GM13977 (cell line): ENCODE results near the gene LIPC.

Experiments used
- DNase-seq: peaks from one replicate; pipeline ENCODE4 v3.0.0; 2012; ENCODE audit warnings: low spot score
- in situ Hi-C: fragments of 300-500 bp; cut with MboI; formaldehyde crosslinking; loops from one replicate; pipeline ENCODE4 v1.12.0; 2022; ENCODE audit warnings: low sequenced_read_pairs, low pct_unique_long_range_greater_than_20kb, mixed read lengths, inconsistent platforms; ENCODE audit not compliant: unreplicated experiment
- TF ChIP-seq, protein P1 (sequence below): IDR thresholded peaks from 2 replicates; pipeline ENCODE4 v1.5.1; 2012; ENCODE audit warnings: mild to moderate bottlenecking, control low read depth; ENCODE audit not compliant: insufficient read depth; ENCODE audit errors: extremely low read depth, missing control alignments

The LIPC gene

DNA sequence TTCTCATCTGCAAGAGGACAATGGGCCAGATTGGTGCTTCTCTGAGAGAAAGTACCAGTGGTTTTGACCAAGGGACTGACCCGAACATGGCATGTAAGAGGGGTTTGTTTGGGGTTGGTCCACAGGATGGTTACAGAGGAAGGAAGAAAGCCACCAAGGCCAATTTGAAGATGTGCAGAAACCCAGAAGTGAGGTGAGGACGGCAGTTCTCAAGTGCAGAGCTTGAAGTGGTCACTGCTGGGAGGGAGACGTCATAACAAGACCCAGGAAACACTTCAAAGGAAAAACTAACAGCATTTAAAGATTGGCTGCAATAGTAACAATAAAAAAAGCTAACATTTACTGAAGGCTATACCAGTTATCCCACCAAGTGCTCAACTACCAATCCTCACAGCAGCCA is 29.1 kb downstream of the LIPC start:
- in situ Hi-C loops: no loop called here
- DNase-seq: no peak
- TF ChIP-seq, protein P1, sequence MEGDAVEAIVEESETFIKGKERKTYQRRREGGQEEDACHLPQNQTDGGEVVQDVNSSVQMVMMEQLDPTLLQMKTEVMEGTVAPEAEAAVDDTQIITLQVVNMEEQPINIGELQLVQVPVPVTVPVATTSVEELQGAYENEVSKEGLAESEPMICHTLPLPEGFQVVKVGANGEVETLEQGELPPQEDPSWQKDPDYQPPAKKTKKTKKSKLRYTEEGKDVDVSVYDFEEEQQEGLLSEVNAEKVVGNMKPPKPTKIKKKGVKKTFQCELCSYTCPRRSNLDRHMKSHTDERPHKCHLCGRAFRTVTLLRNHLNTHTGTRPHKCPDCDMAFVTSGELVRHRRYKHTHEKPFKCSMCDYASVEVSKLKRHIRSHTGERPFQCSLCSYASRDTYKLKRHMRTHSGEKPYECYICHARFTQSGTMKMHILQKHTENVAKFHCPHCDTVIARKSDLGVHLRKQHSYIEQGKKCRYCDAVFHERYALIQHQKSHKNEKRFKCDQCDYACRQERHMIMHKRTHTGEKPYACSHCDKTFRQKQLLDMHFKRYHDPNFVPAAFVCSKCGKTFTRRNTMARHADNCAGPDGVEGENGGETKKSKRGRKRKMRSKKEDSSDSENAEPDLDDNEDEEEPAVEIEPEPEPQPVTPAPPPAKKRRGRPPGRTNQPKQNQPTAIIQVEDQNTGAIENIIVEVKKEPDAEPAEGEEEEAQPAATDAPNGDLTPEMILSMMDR: no peak

DNA sequence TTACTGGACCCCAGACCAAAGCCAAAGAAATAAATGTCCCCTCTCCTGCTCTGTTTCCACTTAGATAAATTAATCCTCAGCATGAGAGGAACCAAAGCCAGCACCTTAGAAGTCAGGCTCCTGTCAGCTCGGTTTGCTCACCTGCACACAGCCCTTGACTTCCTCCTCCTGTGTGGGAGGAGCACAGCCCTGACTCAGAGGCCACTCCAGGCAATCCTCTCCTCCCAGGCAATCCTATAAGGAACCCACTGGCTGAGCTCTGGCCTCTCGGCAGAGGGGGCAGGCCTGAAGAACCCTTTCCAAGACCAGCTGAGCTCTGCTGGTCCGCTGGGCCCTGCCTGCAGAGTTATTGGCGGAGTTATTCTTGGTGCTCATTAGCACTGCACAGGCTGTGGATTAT is 30.8 kb downstream of the LIPC start:
- in situ Hi-C loops: no loop called here
- no peak for DNase-seq
- TF ChIP-seq, protein P1: no peak

DNA sequence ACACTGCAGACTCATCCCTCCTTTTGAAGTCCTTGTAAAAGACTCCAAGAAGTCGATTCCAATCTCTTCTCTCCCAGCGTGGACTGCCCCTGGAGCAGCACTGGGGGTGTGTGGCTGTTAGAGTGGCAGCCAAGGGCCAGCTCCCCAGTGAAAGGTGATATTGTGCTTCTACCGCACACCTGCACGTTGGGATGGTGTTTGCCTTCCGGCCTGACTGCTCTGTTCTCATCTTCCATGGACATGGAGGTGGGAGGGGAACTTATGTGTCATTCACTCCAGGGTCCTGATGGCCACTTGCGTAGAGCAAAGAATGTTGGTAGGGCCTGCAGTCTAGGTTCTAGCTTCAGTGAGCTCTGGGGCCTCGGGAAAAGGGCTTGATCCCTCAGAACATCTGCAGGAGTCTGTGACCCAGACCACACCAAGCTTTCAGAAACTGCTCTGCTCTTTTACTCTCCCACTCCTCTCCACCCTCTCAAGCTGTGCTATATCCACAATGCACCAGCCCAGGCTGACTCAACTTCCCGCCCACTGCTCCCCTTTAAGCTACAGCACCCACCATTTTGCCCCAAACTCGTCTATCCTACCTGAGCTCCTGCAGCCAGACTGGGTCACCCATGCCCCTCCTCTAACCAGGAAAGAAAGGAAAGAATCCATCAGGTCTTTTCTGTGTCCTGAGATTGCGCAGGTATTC is 31.3 kb downstream of the LIPC start:
- DNase-seq: no peak
- TF ChIP-seq, protein P1: no peak

DNA sequence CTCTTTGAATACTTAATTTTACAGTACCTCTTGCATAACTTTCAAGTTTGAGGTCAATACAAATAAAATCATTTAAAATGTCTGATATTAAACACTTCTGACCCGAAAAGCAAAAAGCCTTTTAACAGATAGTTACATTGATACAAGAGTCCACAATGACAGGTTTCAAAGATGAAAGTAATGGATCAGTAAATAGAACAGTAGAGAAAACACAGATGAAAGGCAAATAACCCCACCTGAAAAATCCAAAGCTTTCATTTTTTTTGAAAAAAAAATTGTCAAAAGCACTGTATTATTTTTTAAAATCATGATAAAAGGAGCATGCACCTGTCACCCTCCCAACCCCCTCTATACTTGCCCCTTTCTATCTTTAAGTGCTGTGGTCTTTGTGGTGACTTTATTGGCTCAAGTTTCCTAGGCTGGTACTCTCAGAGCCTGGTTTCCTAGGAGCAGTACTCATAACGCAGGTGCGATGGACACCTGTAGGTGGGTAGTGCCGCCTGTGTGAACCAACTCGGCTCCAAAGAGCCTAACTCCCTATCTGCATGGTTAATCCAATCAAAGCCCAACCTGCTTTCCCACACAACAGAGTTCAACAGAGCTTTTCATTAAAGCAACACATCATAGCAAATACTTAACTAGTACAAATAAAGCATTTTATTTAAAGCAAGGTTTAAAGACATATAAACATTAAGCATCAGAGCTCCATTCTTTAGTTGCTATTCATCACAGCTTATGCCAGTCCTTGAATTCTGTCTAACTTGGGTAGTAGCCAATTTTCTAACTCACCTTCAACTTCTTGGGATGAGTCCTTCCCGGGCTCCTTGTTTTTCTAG is 32.2 kb downstream of the LIPC start:
- DNase-seq: no peak
- TF ChIP-seq, protein P1: no peak
- in situ Hi-C loops: no loop called here

More for the DNA sequence above, 31.3 kb downstream of the LIPC start:
- in situ Hi-C loops: no loop called here

DNA sequence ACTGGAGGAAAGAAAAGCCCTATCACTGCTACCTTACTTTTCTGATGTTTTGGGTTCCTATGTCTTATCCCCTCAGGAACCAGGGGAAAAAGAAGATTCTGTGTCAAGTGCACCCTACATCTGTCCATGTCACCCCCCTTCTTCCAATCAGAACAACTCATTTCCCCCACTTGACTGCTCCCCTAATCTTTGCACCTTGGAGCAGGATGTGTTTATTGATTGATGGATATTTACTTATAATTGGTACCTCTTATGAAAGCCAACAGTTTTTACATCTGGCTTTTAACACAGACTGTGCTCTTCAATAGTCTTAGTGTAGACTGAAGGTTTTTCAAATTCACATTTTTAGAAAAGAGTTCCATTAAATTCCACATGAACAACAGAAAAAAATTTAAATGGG is 33.3 kb downstream of the LIPC start:
- in situ Hi-C loops: no loop called here
- DNase-seq: no peak
- TF ChIP-seq, protein P1: no peak

DNA sequence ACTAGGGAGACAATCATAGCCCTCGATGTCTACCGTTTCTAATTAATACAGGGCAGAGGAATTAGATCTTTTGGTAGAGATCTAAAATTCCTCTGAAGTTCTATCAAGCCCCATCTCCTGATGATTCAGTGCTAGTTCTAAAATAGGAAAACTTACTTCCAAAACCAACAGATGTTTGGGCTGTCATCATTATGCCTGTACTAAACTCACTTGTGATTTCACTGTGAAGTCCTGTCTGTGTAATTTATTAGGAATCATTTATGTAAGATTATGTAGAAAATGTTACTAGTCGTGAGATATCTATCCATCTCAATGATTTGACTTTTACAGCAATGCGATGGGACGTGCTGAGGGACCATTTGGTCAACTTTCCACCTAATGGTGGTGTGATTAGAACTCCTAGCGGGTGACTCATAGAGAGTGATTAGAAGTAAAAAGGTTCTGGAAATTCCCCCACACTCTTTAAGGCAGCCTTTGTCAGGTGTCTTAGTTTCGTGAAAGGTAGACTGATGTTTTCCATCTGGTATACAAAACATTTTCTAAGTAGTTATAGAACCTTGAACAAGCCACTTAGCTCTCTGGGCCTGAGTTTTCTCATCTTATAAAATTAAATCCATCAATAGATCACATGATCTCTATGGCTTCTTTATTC is 34.2 kb downstream of the LIPC start:
- in situ Hi-C loops: no loop called here
- no peak for DNase-seq
- TF ChIP-seq, protein P1: no peak
